IPS-15b (cell line): Measurements from ENCODE around the gene TBC1D3B.

Experiments
- H3K27me3 ChIP-seq: one replicate; pipeline ENCODE4 v1.6.1; 2013; ENCODE audit warnings: low read length; ENCODE audit not compliant: control insufficient read depth, insufficient read depth
- H3K36me3 ChIP-seq: one replicate; pipeline ENCODE4 v1.6.1; 2013; ENCODE audit warnings: low read length; ENCODE audit not compliant: control insufficient read depth, insufficient read depth
- H3K4me1 ChIP-seq: one replicate; pipeline ENCODE4 v1.6.1; 2013; ENCODE audit warnings: mild to moderate bottlenecking, low read length; ENCODE audit not compliant: control insufficient read depth, insufficient read depth
- H3K4me3 ChIP-seq: one replicate; pipeline ENCODE4 v1.5.1; 2013; ENCODE audit warnings: low read depth, low read length
- H3K9ac ChIP-seq: one replicate; pipeline ENCODE4 v1.6.1; 2013; ENCODE audit warnings: low read depth, mild to moderate bottlenecking, low read length
- H3K9me3 ChIP-seq: one replicate; pipeline ENCODE4 v1.6.1; 2013; ENCODE audit warnings: mild to moderate bottlenecking, low read length; ENCODE audit not compliant: control insufficient read depth, insufficient read depth

TBC1D3B gene

GRCh38 chr17:36117505-36118382, 58.7 kb downstream of the TBC1D3B start:
- Histone ChIP-seq H3K4me3 (no peak overlapping the region), H3K9me3 (peaks cover 2% of the 10 kb centered on the region), H3K9ac (no peak overlapping the region), H3K27me3 (no peaks in the 10 kb centered on the region), H3K4me1 (peaks cover 4% of the 10 kb centered on the region), H3K36me3 (no peaks in the 10 kb centered on the region)
